ENCODE data around the gene COL26A1.

GRCh38 chr7:101435461-101436220, 73.0 kb downstream of the COL26A1 start:
- TF ChIP-seq ZBTB7A (tag by site-specific recombination; IDR thresholded peaks at IDR 0.05; ENCODE audit: low read depth) = no peak
- TF ChIP-seq ZNF548 (tag by site-specific recombination; IDR thresholded peaks at IDR 0.05) = no peak
- TF ChIP-seq REST (tag by site-specific recombination; IDR thresholded peaks at IDR 0.05) = no peak
- no peak for TF ChIP-seq ZNF48 (tag by site-specific recombination; IDR thresholded peaks at IDR 0.05)
- TF ChIP-seq ZNF423 (tag by site-specific recombination; IDR thresholded peaks at IDR 0.05) = no peak
- no peak for TF ChIP-seq CTCF (tag by site-specific recombination; IDR thresholded peaks at IDR 0.05)
- no peak for TF ChIP-seq TCF7L2 (IDR thresholded peaks at IDR 0.05; ENCODE audit: borderline replicate concordance, low read depth, low read length)
- no peak for TF ChIP-seq ZNF791 (tag by site-specific recombination; IDR thresholded peaks at IDR 0.05)
- no peak for TF ChIP-seq ZNF2 (tag by site-specific recombination; IDR thresholded peaks at IDR 0.05)
- no peak for TF ChIP-seq ZNF530 (tag by site-specific recombination; IDR thresholded peaks at IDR 0.05; ENCODE audit: low read depth)
- no peak for TF ChIP-seq ZNF274 (IDR thresholded peaks at IDR 0.05; ENCODE audit: low read length)
- TF ChIP-seq ZNF274 (tag by site-specific recombination; IDR thresholded peaks at IDR 0.05; ENCODE audit: borderline replicate concordance) = no peak
- no peak for TF ChIP-seq ZBTB26 (tag by site-specific recombination; optimal IDR thresholded peaks at IDR 0.05)
- TF ChIP-seq ZFP3 (tag by site-specific recombination; IDR thresholded peaks at IDR 0.05; ENCODE audit: low read depth) = no peak
